C4-2B (cell line): ENCODE measurements around the gene ARMC2.

Experiments used
- H3K27ac ChIP-seq: fragments of 450-650 bp; 2 replicates; pipeline ENCODE4 v1.5.1; 2017
- CTCF ChIP-seq: fragments of 450-650 bp; conservative IDR thresholded peaks from 2 replicates; pipeline ENCODE4 v1.5.1; 2017; ENCODE audit warnings: mild to moderate bottlenecking
- ZFX ChIP-seq: fragments of 450-650 bp; IDR thresholded peaks from 2 replicates; pipeline ENCODE4 v1.6.1; 2017

ARMC2 gene

DNA sequence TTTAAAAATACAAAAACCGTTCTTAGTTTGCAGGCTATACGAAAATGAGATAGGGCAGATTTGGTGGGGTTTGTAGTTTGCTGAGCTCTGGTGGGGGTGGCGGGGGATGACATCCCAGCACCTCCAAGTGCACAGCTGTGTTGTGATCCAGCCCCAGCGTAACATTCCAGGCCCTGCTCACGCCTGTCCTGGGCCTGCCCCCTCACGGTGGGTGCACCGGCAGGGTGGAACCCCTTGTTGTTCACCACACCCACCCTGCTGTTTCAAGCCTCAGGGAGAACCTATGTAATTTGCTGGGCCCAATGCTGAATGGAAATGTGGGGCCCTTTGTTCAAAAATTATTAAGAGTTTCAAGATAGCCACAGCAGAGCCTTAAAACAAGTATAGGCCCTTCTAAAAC lies 25.0 kb downstream of the ARMC2 start:
- H3K27ac ChIP-seq: no peak overlapping the region
- TF ChIP-seq CTCF (no peak), ZFX (no peak)

GRCh38 chr6:108873971-108874370 lies 25.7 kb downstream of the ARMC2 start:
- TF ChIP-seq CTCF (no peak), ZFX (no peak)

DNA sequence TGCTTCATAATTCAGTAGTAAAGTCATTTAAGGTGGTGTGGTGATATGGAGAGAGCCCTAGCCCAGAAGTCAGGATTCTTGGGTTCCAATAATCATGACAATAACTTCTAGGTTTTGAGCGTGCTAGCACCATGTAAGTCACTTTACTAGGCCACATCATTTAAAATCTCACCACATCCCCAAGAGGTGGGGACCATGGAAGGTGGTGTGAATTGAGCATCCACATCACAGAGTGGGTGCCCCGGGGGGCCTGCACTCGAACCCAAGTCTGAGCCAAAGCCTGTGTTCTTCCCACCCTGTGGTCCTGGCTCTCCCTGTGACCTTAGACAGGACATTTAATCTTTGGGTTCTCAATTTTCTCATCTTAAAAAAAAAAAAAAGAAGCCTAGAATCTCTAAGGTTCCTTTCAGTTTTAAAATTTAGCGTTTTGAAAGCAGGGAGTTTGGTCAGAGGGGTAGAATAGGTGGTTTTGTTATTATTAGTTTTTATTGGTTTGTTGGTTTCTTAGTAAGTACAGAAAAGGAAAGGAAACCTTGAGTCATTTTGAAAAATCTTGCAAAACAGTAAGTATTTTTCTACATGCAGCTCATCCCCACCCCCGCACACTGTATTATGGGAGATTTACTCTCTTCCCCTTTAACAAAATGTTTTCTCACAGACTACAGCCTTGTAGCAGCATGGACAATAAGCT lies 26.4 kb downstream of the ARMC2 start:
- no peak overlapping the region for H3K27ac ChIP-seq
- TF ChIP-seq ZFX (no peak), CTCF (no peak)

More at GRCh38 chr6:108873971-108874370, 25.7 kb downstream of the ARMC2 start:
- no peak overlapping the region for H3K27ac ChIP-seq

- H3K27ac ChIP-seq: no peak overlapping the region
- TF ChIP-seq CTCF (no peak), ZFX (no peak)
Observed at GRCh38 chr6:108875161-108875555, 26.9 kb downstream of the ARMC2 start.

GRCh38 chr6:108877046-108877751 lies 29.0 kb downstream of the ARMC2 start:
- TF ChIP-seq CTCF (no peak), ZFX (no peak)
- H3K27ac ChIP-seq: no peak overlapping the region

DNA sequence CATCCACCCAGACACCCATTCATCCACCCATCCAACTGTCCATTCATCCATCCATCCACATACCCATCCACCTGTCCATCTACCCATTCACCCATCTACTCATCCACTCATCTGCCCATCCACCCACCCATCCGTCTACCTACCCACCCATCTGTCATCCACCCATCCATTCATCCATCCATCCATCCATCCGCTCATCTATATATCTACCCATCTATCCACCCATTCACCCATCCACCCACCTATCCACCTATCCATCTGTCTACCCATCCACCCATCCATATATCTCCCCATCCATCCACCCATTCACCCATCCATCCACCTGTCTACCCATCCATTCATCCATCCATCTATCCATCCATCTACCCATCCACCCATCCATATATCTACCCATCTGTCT lies 30.7 kb downstream of the ARMC2 start:
- no peak overlapping the region for H3K27ac ChIP-seq
- no peak for TF ChIP-seq ZFX
- no peak for TF ChIP-seq CTCF

- no peak for TF ChIP-seq ZFX
- no peak overlapping the region for H3K27ac ChIP-seq
Observed at GRCh38 chr6:108883172-108883571, 35.0 kb downstream of the ARMC2 start.
